ENCODE measurements around the gene PLSCR3.

PLSCR3 gene

GRCh38 chr17:7435676-7436555, 41.6 kb upstream of the PLSCR3 start:
- H3K4me3 ChIP-seq (replicated peaks in 1 of 2; ENCODE audit: low read depth in 2 of 2, low read length in 2 of 2), result peak overlapping the region; percentile 43 to 44
- DNase-seq (ENCODE audit: low read depth in 2 of 2), result no peak
- TF ChIP-seq CTCF (IDR thresholded peaks at IDR 0.05; ENCODE audit: low read depth, low read length), result no peak

GRCh38 chr17:7432296-7432695, 38.0 kb upstream of the PLSCR3 start:
- no peak overlapping the region for H3K4me3 ChIP-seq (replicated peaks in 1 of 2; ENCODE audit: low read depth in 2 of 2, low read length in 2 of 2)
- no peak for DNase-seq (ENCODE audit: low read depth in 2 of 2)
- no peak for TF ChIP-seq CTCF (IDR thresholded peaks at IDR 0.05; ENCODE audit: low read depth, low read length)

- no peak for DNase-seq (ENCODE audit: low read depth in 2 of 2)
- no peak overlapping the region for H3K4me3 ChIP-seq (replicated peaks in 1 of 2; ENCODE audit: low read depth in 2 of 2, low read length in 2 of 2)
- TF ChIP-seq CTCF (IDR thresholded peaks at IDR 0.05; ENCODE audit: low read depth, low read length), result no peak
Measured at GRCh38 chr17:7431231-7431630, 36.9 kb upstream of the PLSCR3 start.

- no peak overlapping the region for H3K4me3 ChIP-seq (replicated peaks in 1 of 2; ENCODE audit: low read depth in 2 of 2, low read length in 2 of 2)
Measured at GRCh38 chr17:7429722-7430121, 35.4 kb upstream of the PLSCR3 start.

GRCh38 chr17:7428557-7428956, 34.2 kb upstream of the PLSCR3 start, which contains the start of gene SPEM3:
TSS of gene SPEM3 (plus strand) at chr17:7428857. CDS start at chr17:7428903, 46 bp downstream.
- no peak for TF ChIP-seq CTCF (IDR thresholded peaks at IDR 0.05; ENCODE audit: low read depth, low read length)
- no peak within 1 kb of the TSS for H3K4me3 ChIP-seq (replicated peaks in 1 of 2; ENCODE audit: low read depth in 2 of 2, low read length in 2 of 2)
- DNase-seq (ENCODE audit: low read depth in 2 of 2), result no peak

More at GRCh38 chr17:7429722-7430121, 35.4 kb upstream of the PLSCR3 start:
- DNase-seq (ENCODE audit: low read depth in 2 of 2), result no peak
- TF ChIP-seq CTCF (IDR thresholded peaks at IDR 0.05; ENCODE audit: low read depth, low read length), result no peak

GRCh38 chr17:7427549-7427948, 33.2 kb upstream of the PLSCR3 start:
- no peak for TF ChIP-seq CTCF (IDR thresholded peaks at IDR 0.05; ENCODE audit: low read depth, low read length)
- DNase-seq (ENCODE audit: low read depth in 2 of 2), result no peak
- H3K4me3 ChIP-seq (replicated peaks in 1 of 2; ENCODE audit: low read depth in 2 of 2, low read length in 2 of 2), result no peak overlapping the region
